ENCODE results near the gene PLA2G4E.

- no peak for TF ChIP-seq POLR2A (IDR thresholded peaks at IDR 0.05; ENCODE audit: low read depth, low read length)
- TF ChIP-seq POLR2AphosphoS5 (IDR thresholded peaks at IDR 0.05; ENCODE audit: low read depth, low read length), result 0 out of 2 replicates have a peak, but pooled peaks have one; percentile 33
- TF ChIP-seq PAX5 (IDR thresholded peaks at IDR 0.05; ENCODE audit: insufficient read depth, low read length, severe bottlenecking), result no peak
- no peak for TF ChIP-seq TAF1 (IDR thresholded peaks at IDR 0.05; ENCODE audit: low read depth, low read length)
These were observed 80.9 kb downstream of the PLA2G4E start for GRCh38 chr15:41939986-41940385.
